Right cardiac atrium (tissue), 5 donors: ENCODE results near the gene NFE2L2. TPM values are rescaled to one million over a fixed set of nuclear protein-coding genes. Genes with fewer than 3 reads are reported as not detected.
"Not testable (repeated sequence)": the region's sequence is repeated elsewhere in the genome, so short reads cannot be mapped to it uniquely, and the experiment has no call there.

Experiments
- ATAC-seq, 2 donors: fragments of 200-7000 bp; cut with Tn5 transposase; one replicate each; pipeline versions ENCODE4 v1.8.0 to v1.9.1; 2020; ENCODE audit warnings: moderate library complexity in 2 of 2, mild to moderate bottlenecking in 1 of 2
- DNase-seq, 3 donors: peaks; one replicate each; pipeline ENCODE4 v3.0.0-alpha.2; 2020
- H3K27ac ChIP-seq: one replicate; pipeline ENCODE4 v1.5.1; 2013; ENCODE audit warnings: mild to moderate bottlenecking, low read length, control low read depth, moderate library complexity
- H3K27me3 ChIP-seq: one replicate; pipeline ENCODE4 v1.6.1; 2013; ENCODE audit not compliant: control insufficient read depth, insufficient read depth
- H3K4me1 ChIP-seq: one replicate; pipeline ENCODE4 v1.6.1; 2013; ENCODE audit warnings: low read length; ENCODE audit not compliant: control insufficient read depth, insufficient read depth
- H3K4me3 ChIP-seq: one replicate; pipeline ENCODE4 v1.5.1; 2013; ENCODE audit warnings: low read length, control low read depth
- H3K9me3 ChIP-seq: one replicate; pipeline ENCODE4 v1.6.1; 2013; ENCODE audit warnings: low read length; ENCODE audit not compliant: control insufficient read depth
- WGBS: extraction: QIAGEN DNeasy Blood & Tissue Kit; methylation state at CpG from one replicate; pipeline ENCODE4 v1.1.7; 2013; 5-methylcytosine and 5-hydroxymethylcytosine counted together
- intact Hi-C, 4 donors: fragments of 100-400 bp; cut with DNase I; formaldehyde crosslinking; loops; one replicate each; pipeline versions ENCODE4 v1.11.0 to v1.14.0; 2022 to 2023
- polyA plus RNA-seq: library from polyadenylated mRNA; stranded (reverse); fragments of 200-250 nt; gene quantifications from one replicate; pipeline ENCODE4 v1.2.3, GENCODE V29; 2013
- total RNA-seq, 4 donors: library from RNA; stranded (reverse); fragmentation: NEBNext Ultra II Directional; extraction: Animal tissue kit (Norgen Biotek cat#: 25700); gene quantifications; one replicate each; pipeline ENCODE4 v1.2.1, GENCODE V29; 2021
- donor health status: healthy with polysubstance abuse.
- donor health status: DM: no; HTN: yes; CAD: no.
- donor health status: DM: no; HTN: no; CAD: no.
- donor health status: DM: no; HTN: yes; CAD: no; lungs with severe emphysema.
- donor health status: DM: yes; HTN: yes; CAD: no.

NFE2L2 gene
- total and polyA plus RNA-seq, 5 donors, result 55.8 to 95.7 (median 75.9) TPM

- no peak overlapping the region for H3K4me3 ChIP-seq
- intact Hi-C loops, result no loop called here
- H3K9me3 ChIP-seq, result no peaks in the 10 kb centered on the region
- no peak overlapping the region for H3K27ac ChIP-seq
- H3K4me1 ChIP-seq, result peaks cover 10% of the 10 kb centered on the region
- 75% methylated on average over 2 of the region's 2 CpGs for WGBS
- DNase-seq, result peak in 1 of 3 donors; percentile 60
- H3K27me3 ChIP-seq, result no peaks in the 10 kb centered on the region
- peak; percentile 7 to 50 for ATAC-seq
These were observed 15.3 kb upstream of the NFE2L2 start for GRCh38 chr2:177279847-177280246.

- Histone ChIP-seq H3K27me3 (no peaks in the 10 kb centered on the region), H3K27ac (no peak overlapping the region), H3K4me3 (no peak overlapping the region), H3K9me3 (no peaks in the 10 kb centered on the region), H3K4me1 (peaks cover 2% of the 10 kb centered on the region)
- ATAC-seq (peak; percentile 54 to 65), DNase-seq (peak in 1 of 3 donors; percentile 53)
- 31% methylated on average over 4 of the region's 4 CpGs for WGBS
- intact Hi-C loops, result no loop called here
These were observed 11.2 kb upstream of the NFE2L2 start for GRCh38 chr2:177275743-177276055.

- peaks cover 2% of the 10 kb centered on the region for H3K4me1 ChIP-seq
- H3K27me3 ChIP-seq, result no peaks in the 10 kb centered on the region
- intact Hi-C loops, result no loop called here
- no peak for DNase-seq
- no peak overlapping the region for H3K4me3 ChIP-seq
- WGBS, result 48% methylated on average over 5 of the region's 5 CpGs
- no peak overlapping the region for H3K27ac ChIP-seq
- peak; percentile 83 to 89 for ATAC-seq
- H3K9me3 ChIP-seq, result no peaks in the 10 kb centered on the region
These were observed 10.7 kb upstream of the NFE2L2 start for GRCh38 chr2:177275040-177275742.

- ATAC-seq (peak in 1 of 2 donors; percentile 26), DNase-seq (no peak)
- intact Hi-C loops, result no loop called here
- no peak overlapping the region for H3K27ac ChIP-seq
- 58% methylated on average over 3 of the region's 3 CpGs for WGBS
- H3K4me1 ChIP-seq, result no peaks in the 10 kb centered on the region
- no peaks in the 10 kb centered on the region for H3K27me3 ChIP-seq
- H3K9me3 ChIP-seq, result no peaks in the 10 kb centered on the region
- no peak overlapping the region for H3K4me3 ChIP-seq
These were observed 8.9 kb upstream of the NFE2L2 start for GRCh38 chr2:177273408-177273807.

- no peak overlapping the region for H3K27ac ChIP-seq
- DNase-seq, result no peak
- H3K4me3 ChIP-seq, result no peak overlapping the region
- H3K27me3 ChIP-seq, result no peaks in the 10 kb centered on the region
- no peak for ATAC-seq
- WGBS, result 80% methylated on average over 2 of the region's 2 CpGs
- intact Hi-C loops, result no loop called here
- H3K4me1 ChIP-seq, result no peaks in the 10 kb centered on the region
- no peaks in the 10 kb centered on the region for H3K9me3 ChIP-seq
These were observed 8.2 kb upstream of the NFE2L2 start for GRCh38 chr2:177272765-177273164.

GRCh38 chr2:177271981-177272666 is 7.6 kb upstream of the NFE2L2 start:
- intact Hi-C loops, result no loop called here
- H3K4me3 ChIP-seq, result no peak overlapping the region
- WGBS, result 96% methylated on average over 1 of the region's 1 CpG
- DNase-seq, result no peak
- H3K27ac ChIP-seq, result no peak overlapping the region
- H3K27me3 ChIP-seq, result no peaks in the 10 kb centered on the region
- ATAC-seq, result no peak
- H3K9me3 ChIP-seq, result no peaks in the 10 kb centered on the region
- no peaks in the 10 kb centered on the region for H3K4me1 ChIP-seq

- WGBS, result 92% methylated on average over 4 of the region's 4 CpGs
- no peaks in the 10 kb centered on the region for H3K27me3 ChIP-seq
- H3K27ac ChIP-seq, result no peak overlapping the region
- ATAC-seq (no peak), DNase-seq (no peak)
- no peaks in the 10 kb centered on the region for H3K4me1 ChIP-seq
- no peaks in the 10 kb centered on the region for H3K9me3 ChIP-seq
- no peak overlapping the region for H3K4me3 ChIP-seq
- intact Hi-C loops, result no loop called here
These were observed 6.0 kb upstream of the NFE2L2 start for GRCh38 chr2:177270531-177270930.

- intact Hi-C loops, result loop anchor here in 3 of 4 donors (10.0 kb wide), 3 partner anchors 66 to 126 kb away; partner anchors contain the start of gene AGPS (in 1 of the 3)
- no peaks in the 10 kb centered on the region for H3K27me3 ChIP-seq
- no peaks in the 10 kb centered on the region for H3K9me3 ChIP-seq
- DNase-seq (no peak), ATAC-seq (no peak)
- no peaks in the 10 kb centered on the region for H3K4me1 ChIP-seq
- H3K4me3 ChIP-seq, result no peak overlapping the region
- WGBS, result 98% methylated on average over 7 of the region's 7 CpGs
- no peak overlapping the region for H3K27ac ChIP-seq
These were observed 4.4 kb upstream of the NFE2L2 start for GRCh38 chr2:177268901-177269300.

GRCh38 chr2:177268187-177268871 is 3.8 kb upstream of the NFE2L2 start:
- no peak overlapping the region for H3K27ac ChIP-seq
- H3K9me3 ChIP-seq, result no peaks in the 10 kb centered on the region
- H3K4me1 ChIP-seq, result no peaks in the 10 kb centered on the region
- no peak for ATAC-seq
- WGBS, result 84% methylated on average over 8 of the region's 8 CpGs
- intact Hi-C loops, result loop anchor here in 3 of 4 donors (10.0 kb wide), 3 partner anchors 66 to 126 kb away; partner anchors contain the start of gene AGPS (in 1 of the 3)
- no peak for DNase-seq
- no peak overlapping the region for H3K4me3 ChIP-seq
- H3K27me3 ChIP-seq, result no peaks in the 10 kb centered on the region

GRCh38 chr2:177266955-177267354 is 2.4 kb upstream of the NFE2L2 start:
- not testable (repeated sequence) for H3K27ac ChIP-seq, H3K27me3 ChIP-seq, DNase-seq, ATAC-seq, H3K4me1 ChIP-seq, H3K4me3 ChIP-seq, H3K9me3 ChIP-seq
- 96% methylated on average over 8 of the region's 8 CpGs for WGBS
- intact Hi-C loops, result loop anchor here in 3 of 4 donors (10.0 kb wide), 3 partner anchors 68 to 128 kb away; partner anchors contain the start of gene AGPS (in 1 of the 3)
